CD4-positive, alpha-beta memory T cell (primary cell): ENCODE results near the gene RPAP2. TPM values are rescaled to one million over a fixed set of nuclear protein-coding genes. Genes with fewer than 3 reads are reported as not detected.

ENCODE experiments used
- CTCF ChIA-PET: fragments of 350-600 bp; sonication (Branson Sonifier 250); formaldehyde crosslinking; loops from one replicate; lab custom pipeline; 2021; ENCODE audit warnings: inconsistent platforms; ENCODE audit not compliant: partially characterized antibody; lab: Charles Lee
- POLR2A ChIA-PET: fragments of 350-600 bp; sonication (Branson Sonifier 250); formaldehyde crosslinking; loops from one replicate; lab custom pipeline; 2021; ENCODE audit not compliant: partially characterized antibody; lab: Charles Lee
- DNase-seq, 5 donors: peaks; one replicate each; pipeline versions ENCODE4 v3.0.0 to v3.0.0-alpha.2; 2020 to 2022; ENCODE audit warnings: mixed read lengths in 1 of 5
- H3K27ac ChIP-seq: one replicate; pipeline ENCODE4 v1.7.0; 2013; ENCODE audit warnings: low read depth, low read length
- H3K27me3 ChIP-seq: 2 replicates; pipeline ENCODE4 v1.7.0; 2013; ENCODE audit warnings: mild to moderate bottlenecking, low read length, moderate library complexity; ENCODE audit not compliant: insufficient read depth
- H3K36me3 ChIP-seq: 2 replicates; pipeline ENCODE4 v1.7.0; 2013; ENCODE audit warnings: mild to moderate bottlenecking, low read length, moderate library complexity; ENCODE audit not compliant: insufficient read depth
- H3K4me1 ChIP-seq: 2 replicates; pipeline ENCODE4 v1.7.0; 2013; ENCODE audit warnings: mild to moderate bottlenecking, low read length, moderate library complexity; ENCODE audit not compliant: insufficient read depth
- H3K4me3 ChIP-seq, 2 donors: one replicate each; pipeline ENCODE4 v1.7.0; 2013; ENCODE audit warnings: low read length in 2 of 2, mild to moderate bottlenecking in 1 of 2
- H3K9me3 ChIP-seq, 2 donors: one replicate each; pipeline ENCODE4 v1.7.0; 2013; ENCODE audit warnings: low read length in 2 of 2, control low read depth in 1 of 2; ENCODE audit not compliant: control insufficient read depth in 1 of 2
- H3K27ac Mint-ChIP-seq, 7 donors: one replicate each; pipeline ENCODE4 v1.8.0; 2020 to 2021; ENCODE audit warnings: mixed read lengths in 7 of 7, mild to moderate bottlenecking in 6 of 7, inconsistent platforms in 3 of 7, moderate library complexity in 3 of 7
- H3K27me3 Mint-ChIP-seq, 2 donors: one replicate each; pipeline ENCODE4 v1.8.0; 2020 to 2021; ENCODE audit warnings: mixed read lengths in 2 of 2
- H3K36me3 Mint-ChIP-seq, 2 donors: one replicate each; pipeline ENCODE4 v1.8.0; 2020 to 2021; ENCODE audit warnings: mixed read lengths in 2 of 2, inconsistent platforms in 1 of 2, mild to moderate bottlenecking in 1 of 2
- H3K4me1 Mint-ChIP-seq, 4 donors: one replicate each; pipeline ENCODE4 v1.8.0; 2020 to 2021; ENCODE audit warnings: mixed read lengths in 4 of 4, mild to moderate bottlenecking in 1 of 4
- H3K4me3 Mint-ChIP-seq, 8 donors: one replicate each; pipeline ENCODE4 v1.8.0; 2020 to 2021; ENCODE audit warnings: mixed read lengths in 8 of 8, mild to moderate bottlenecking in 7 of 8, moderate library complexity in 6 of 8, inconsistent platforms in 3 of 8
- H3K9me3 Mint-ChIP-seq, 8 donors: one replicate each; pipeline ENCODE4 v1.8.0; 2020 to 2021; ENCODE audit warnings: mixed read lengths in 8 of 8, mild to moderate bottlenecking in 5 of 8, inconsistent platforms in 3 of 8, moderate library complexity in 1 of 8
- intact Hi-C: fragments of 100-400 bp; cut with micrococcal nuclease; formaldehyde crosslinking; loops from one replicate; pipeline ENCODE4 v1.15.1; 2023
- polyA plus RNA-seq, 2 donors: library from polyadenylated mRNA; unstranded; fragments of 300-500 nt; fragmentation: Illumina TruSeq; gene quantifications; one replicate each; pipeline ENCODE4 v1.2.3, GENCODE V29; 2021
- total RNA-seq, 2 experiments: library from RNA; stranded (reverse); gene quantifications; one replicate each; pipeline ENCODE4 v1.2.3, GENCODE V29; 2021

RPAP2 gene
- total and polyA plus RNA-seq, 4 experiments from 2014 or later: 16.1 to 44.0 (median 31.7) TPM

DNA sequence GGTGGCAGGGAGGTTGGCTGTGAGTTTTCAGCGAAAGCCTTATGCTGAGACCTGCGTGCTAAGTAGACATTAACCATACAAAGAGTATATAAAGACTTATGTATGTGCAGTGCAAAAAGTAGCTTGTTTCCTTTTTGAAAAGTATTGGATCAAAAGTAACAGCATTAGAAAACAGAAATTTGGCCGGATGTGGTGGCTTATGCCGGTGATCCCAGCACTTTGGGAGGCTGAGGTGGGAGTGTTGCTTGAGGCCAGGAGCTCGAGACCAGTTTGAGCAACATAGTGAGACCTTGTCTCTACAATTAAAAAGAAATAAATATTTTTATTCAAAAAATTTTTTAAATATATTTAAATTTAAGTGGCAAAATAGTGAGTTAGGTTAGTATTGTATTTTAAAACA is 2.2 kb downstream of the RPAP2 start:
- intact Hi-C loops: no loop called here
- peaks cover 29% of the 10 kb centered on the region for H3K4me1 ChIP-seq
- H3K27ac Mint-ChIP-seq: no peak overlapping the region
- H3K36me3 ChIP-seq: peaks cover 13% of the 10 kb centered on the region
- no peaks in the 10 kb centered on the region for H3K9me3 Mint-ChIP-seq
- H3K4me1 Mint-ChIP-seq: peaks cover 17 to 43% (median 20%) of the 10 kb centered on the region in 4 donors
- H3K27ac ChIP-seq: no peak overlapping the region
- peak overlapping the region in 1 of 8 donors; percentile 28 for H3K4me3 Mint-ChIP-seq
- H3K36me3 Mint-ChIP-seq: peaks cover 19 to 48% of the 10 kb centered on the region in 2 donors
- H3K4me3 ChIP-seq: no peak overlapping the region
- DNase-seq: no peak
- ChIA-PET POLR2A (interaction anchor here (0.9 to 1.1 kb wide), 2 partner anchors 14 to 183 kb away, joined by 3 read pairs; no protein-coding TSS in a partner anchor), CTCF (interaction anchor here (0.8 to 1.6 kb wide), 5 partner anchors 9 to 320 kb away, joined by 3 to 6 read pairs (median 3); no protein-coding TSS in a partner anchor)
- no peaks in the 10 kb centered on the region for H3K27me3 Mint-ChIP-seq
- H3K9me3 ChIP-seq: no peaks in the 10 kb centered on the region
- H3K27me3 ChIP-seq: no peaks in the 10 kb centered on the region

DNA sequence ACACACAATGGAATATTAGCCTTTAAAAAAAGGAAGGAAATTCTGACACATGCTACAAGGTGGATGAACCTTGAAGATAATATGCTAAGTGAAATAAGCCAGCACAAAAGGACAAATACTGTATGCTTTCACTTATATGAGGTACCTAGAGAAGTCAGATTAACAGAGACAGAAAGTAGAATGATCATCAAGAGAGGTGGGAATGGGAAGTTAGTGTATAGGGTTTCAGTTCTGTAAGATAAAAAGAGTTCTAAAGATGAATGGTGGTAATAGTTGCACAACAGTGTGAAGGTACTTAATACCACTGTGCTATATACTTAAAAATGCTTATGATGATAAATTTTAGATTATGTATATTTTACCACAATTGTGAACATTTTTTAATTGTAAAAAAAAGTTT is 7.2 kb downstream of the RPAP2 start:
- no peaks in the 10 kb centered on the region for H3K4me1 ChIP-seq
- no peaks in the 10 kb centered on the region for H3K27me3 ChIP-seq
- no peak overlapping the region for H3K4me3 ChIP-seq
- no peak overlapping the region for H3K27ac ChIP-seq
- intact Hi-C loops: no loop called here
- CTCF ChIA-PET: interaction anchor here (0.6 kb wide), 1 partner anchor 253 kb away, joined by 3 read pairs; no protein-coding TSS in a partner anchor
- POLR2A ChIA-PET: interaction anchor here (1.1 kb wide), 1 partner anchor 10 kb away, joined by 3 read pairs; no protein-coding TSS in a partner anchor
- peaks cover 15% of the 10 kb centered on the region for H3K36me3 ChIP-seq
- H3K4me1 Mint-ChIP-seq: peaks cover 4 to 12% (median 9%) of the 10 kb centered on the region in 4 donors
- no peaks in the 10 kb centered on the region for H3K9me3 Mint-ChIP-seq
- no peaks in the 10 kb centered on the region for H3K9me3 ChIP-seq
- peak overlapping the region in 2 of 7 donors; percentile 7 to 61 for H3K27ac Mint-ChIP-seq
- peaks cover 21 to 43% of the 10 kb centered on the region in 2 donors for H3K36me3 Mint-ChIP-seq
- no peak overlapping the region for H3K4me3 Mint-ChIP-seq
- no peaks in the 10 kb centered on the region for H3K27me3 Mint-ChIP-seq
- no peak for DNase-seq

DNA sequence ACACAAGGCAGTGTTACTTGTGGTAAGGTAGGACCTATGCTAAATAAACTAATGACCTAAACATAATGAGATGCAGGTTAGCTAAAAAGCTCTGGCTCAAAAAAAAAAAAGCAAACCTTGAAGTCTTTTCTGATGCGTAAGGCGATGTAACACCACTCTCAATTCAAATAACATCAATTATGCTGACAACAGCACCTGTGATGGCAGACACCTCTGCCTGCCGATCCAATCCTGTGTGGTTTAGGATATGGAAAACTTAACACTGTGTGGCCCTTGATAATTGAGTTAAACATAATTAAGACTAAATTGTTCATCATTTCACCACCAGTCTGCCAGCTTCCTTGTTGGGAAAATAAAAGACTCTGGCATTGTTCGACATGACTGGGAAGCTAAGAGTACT is 9.1 kb downstream of the RPAP2 start:
- no peaks in the 10 kb centered on the region for H3K9me3 Mint-ChIP-seq
- Histone ChIP-seq H3K4me1 (peaks cover 13% of the 10 kb centered on the region), H3K9me3 (no peaks in the 10 kb centered on the region), H3K36me3 (peaks cover 15% of the 10 kb centered on the region), H3K4me3 (no peak overlapping the region), H3K27ac (no peak overlapping the region), H3K27me3 (no peaks in the 10 kb centered on the region)
- ChIA-PET POLR2A (interaction anchor here (1.2 kb wide), 1 partner anchor 9 kb away, joined by 6 read pairs; the partner anchor contains the start of genes GLMN and RPAP2), CTCF (interaction anchor here (0.8 to 11.4 kb wide), 11 partner anchors 10 to 318 kb away, joined by 3 to 135 read pairs (median 7); partner anchors contain the start of genes GFI1, GLMN and RPAP2)
- peaks cover 21 to 38% of the 10 kb centered on the region in 2 donors for H3K36me3 Mint-ChIP-seq
- H3K4me1 Mint-ChIP-seq: peaks cover 12 to 20% (median 16%) of the 10 kb centered on the region in 4 donors
- no peak overlapping the region for H3K4me3 Mint-ChIP-seq
- no peaks in the 10 kb centered on the region for H3K27me3 Mint-ChIP-seq
- no peak for DNase-seq
- intact Hi-C loops: no loop called here
- H3K27ac Mint-ChIP-seq: peak overlapping the region in 1 of 7 donors; percentile 84

DNA sequence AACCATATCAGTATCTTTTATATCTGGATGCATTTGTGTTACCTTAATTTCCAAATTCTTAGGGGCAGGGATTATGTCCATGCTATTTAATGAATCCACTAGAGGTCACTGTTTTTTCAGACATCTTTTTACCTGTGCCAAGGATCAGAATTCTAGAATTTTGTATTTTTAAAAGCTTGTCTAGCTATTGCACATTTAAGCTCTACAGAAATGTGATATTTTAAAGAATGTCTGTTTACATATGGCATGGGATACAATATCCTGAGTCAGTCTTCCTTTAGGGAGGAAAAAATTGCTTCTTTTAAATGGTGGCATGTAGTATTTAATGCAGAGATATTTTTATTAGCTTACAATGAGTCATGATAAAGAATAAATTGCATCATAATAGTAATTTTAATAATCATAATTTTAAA is 11.3 kb downstream of the RPAP2 start:
- Mint-ChIP-seq H3K4me1 (peaks cover 21 to 37% (median 31%) of the 10 kb centered on the region in 4 donors), H3K27ac (peak overlapping the region in 2 of 7 donors; percentile 47 to 72), H3K4me3 (peak overlapping the region in 1 of 8 donors; percentile 36), H3K27me3 (no peaks in the 10 kb centered on the region), H3K36me3 (peaks cover 16 to 28% of the 10 kb centered on the region in 2 donors), H3K9me3 (peaks cover 0 to 1% (median 0%) of the 10 kb centered on the region in 8 donors)
- Histone ChIP-seq H3K9me3 (no peaks in the 10 kb centered on the region), H3K4me1 (peaks cover 32% of the 10 kb centered on the region), H3K27me3 (no peaks in the 10 kb centered on the region), H3K36me3 (peaks cover 9% of the 10 kb centered on the region), H3K27ac (no peak overlapping the region), H3K4me3 (no peak overlapping the region)
- peak in 4 of 5 donors; percentile 34 to 44 (median 40) for DNase-seq
- ChIA-PET CTCF (interaction anchor here (0.5 to 11.4 kb wide), 40 partner anchors 9 to 509 kb away, joined by 3 to 135 read pairs (median 6); partner anchors contain the start of genes GFI1, GLMN and RPAP2), POLR2A (interaction anchor here (0.7 to 10.2 kb wide), 4 partner anchors 58 to 229 kb away, joined by 3 to 154 read pairs (median 3); partner anchors contain the start of gene GFI1)
- intact Hi-C loops: loop anchor here (1.0 to 5.0 kb wide), 3 partner anchors 102 to 313 kb away; no protein-coding TSS in a partner anchor

DNA sequence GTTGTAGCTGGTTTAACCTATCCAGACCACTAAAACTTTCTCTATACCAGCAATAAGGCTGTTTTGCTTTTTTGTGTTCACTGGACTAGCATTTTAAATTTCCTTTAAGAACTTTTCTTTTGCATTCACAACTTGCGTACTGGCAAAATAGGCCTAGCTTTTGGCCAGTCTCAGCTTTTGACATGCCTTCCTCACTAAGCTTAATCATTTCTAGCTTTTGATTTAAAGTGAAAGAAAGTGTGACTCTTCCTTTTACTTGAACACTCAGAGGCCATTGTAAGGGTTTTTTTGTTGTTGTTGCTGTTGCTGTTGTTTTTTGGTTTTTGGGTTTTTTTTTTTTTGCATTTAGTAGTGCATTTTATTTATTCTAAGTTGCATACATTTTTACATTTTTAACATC is 15.2 kb downstream of the RPAP2 start:
- Mint-ChIP-seq H3K4me3 (peak overlapping the region in 3 of 8 donors; percentile 5 to 49 (median 44)), H3K9me3 (peaks cover 0 to 1% (median 0%) of the 10 kb centered on the region in 8 donors), H3K4me1 (peaks cover 47 to 75% (median 59%) of the 10 kb centered on the region in 4 donors), H3K36me3 (peaks cover 0 to 6% of the 10 kb centered on the region in 2 donors), H3K27me3 (no peaks in the 10 kb centered on the region), H3K27ac (peak overlapping the region; percentile 74 to 94 (median 83))
- H3K9me3 ChIP-seq: no peaks in the 10 kb centered on the region
- H3K4me3 ChIP-seq: no peak overlapping the region
- ChIA-PET POLR2A (interaction anchor here (0.6 to 10.2 kb wide), 3 partner anchors 15 to 250 kb away, joined by 3 to 154 read pairs (median 3); partner anchors contain the start of gene GFI1), CTCF (interaction anchor here (0.9 to 11.4 kb wide), 12 partner anchors 10 to 309 kb away, joined by 3 to 135 read pairs (median 4); partner anchors contain the start of genes GFI1, GLMN and RPAP2)
- H3K27ac ChIP-seq: no peak overlapping the region
- peaks cover 71% of the 10 kb centered on the region for H3K4me1 ChIP-seq
- H3K27me3 ChIP-seq: no peaks in the 10 kb centered on the region
- H3K36me3 ChIP-seq: no peaks in the 10 kb centered on the region
- intact Hi-C loops: loop anchor here (5.0 kb wide), 1 partner anchor 98 kb away; no protein-coding TSS in a partner anchor
- no peak for DNase-seq

DNA sequence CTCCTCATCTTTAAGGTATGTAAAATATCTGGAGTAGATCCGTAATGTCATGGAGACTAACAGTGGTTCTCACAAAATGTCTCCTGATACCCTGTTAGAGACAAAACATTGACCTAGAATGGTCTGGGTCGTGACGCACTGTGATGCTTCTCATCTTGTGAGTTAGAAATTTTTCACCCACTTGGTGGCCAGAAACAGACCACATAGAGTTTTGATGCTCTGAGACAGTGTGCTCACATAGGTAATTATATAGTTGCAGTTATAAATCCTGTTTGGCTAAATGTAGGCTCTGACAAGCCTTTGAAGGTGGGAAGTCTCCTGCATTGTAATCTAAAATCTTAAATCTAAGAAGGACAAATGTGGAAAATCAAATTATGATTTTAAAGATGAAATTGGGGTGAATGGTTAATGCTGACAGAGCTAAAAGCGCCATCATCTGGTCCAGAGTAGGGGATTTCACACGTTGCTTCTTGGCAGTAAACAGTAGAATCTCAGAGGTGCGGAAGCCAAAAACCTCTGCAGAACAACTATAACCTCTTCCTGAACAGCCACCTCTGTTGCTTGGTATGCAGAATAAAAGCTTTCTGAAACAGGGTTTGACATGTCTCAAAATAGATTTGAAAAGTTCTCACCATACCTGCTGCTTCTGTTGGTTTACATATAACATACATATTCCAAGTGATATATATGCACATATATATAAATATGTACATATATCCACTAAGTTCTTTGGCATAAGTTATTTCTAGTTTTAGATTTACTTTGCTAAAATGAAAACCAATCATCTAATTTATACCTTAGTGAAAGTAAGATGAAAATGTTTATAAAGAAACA is 17.1 kb downstream of the RPAP2 start:
- H3K27ac Mint-ChIP-seq: peak overlapping the region; percentile 59 to 96 (median 94)
- DNase-seq: peak; percentile 59 to 78 (median 67)
- H3K4me3 ChIP-seq: no peak overlapping the region
- POLR2A ChIA-PET: interaction anchor here (0.8 to 10.2 kb wide), 11 partner anchors 10 to 512 kb away, joined by 3 to 154 read pairs (median 3); partner anchors contain the start of genes GFI1, GLMN and RPAP2
- intact Hi-C loops: loop anchor here (2.0 to 5.0 kb wide), 2 partner anchors 146 to 167 kb away; no protein-coding TSS in a partner anchor
- peak overlapping the region in 6 of 8 donors; percentile 37 to 75 (median 60) for H3K4me3 Mint-ChIP-seq
- peaks cover 43 to 76% (median 59%) of the 10 kb centered on the region in 4 donors for H3K4me1 Mint-ChIP-seq
- H3K27me3 ChIP-seq: no peaks in the 10 kb centered on the region
- H3K9me3 ChIP-seq: no peaks in the 10 kb centered on the region
- CTCF ChIA-PET: interaction anchor here (0.9 to 11.4 kb wide), 13 partner anchors 12 to 319 kb away, joined by 3 to 135 read pairs (median 4); partner anchors contain the start of genes GFI1, GLMN and RPAP2
- H3K9me3 Mint-ChIP-seq: peaks cover 0 to 1% (median 0%) of the 10 kb centered on the region in 8 donors
- peaks cover 76% of the 10 kb centered on the region for H3K4me1 ChIP-seq
- H3K36me3 ChIP-seq: no peaks in the 10 kb centered on the region
- H3K36me3 Mint-ChIP-seq: peaks cover 4 to 9% of the 10 kb centered on the region in 2 donors
- no peaks in the 10 kb centered on the region for H3K27me3 Mint-ChIP-seq
- H3K27ac ChIP-seq: peak overlapping the region; percentile 31
